Stimulated activated CD4-positive, alpha-beta T cell treated with anti-CD3 and anti-CD28 coated beads, TNF-alpha, amount 100 ng/mL, for 1 hour (primary cell): ENCODE results near the gene RARA.
"Not testable (repeated sequence)": the region's sequence is repeated elsewhere in the genome, so short reads cannot be mapped to it uniquely, and the experiment has no call there.

Experiments
- DNase-seq, 3 donors: peaks; one replicate each; pipeline ENCODE4 v3.0.0-alpha.2; 2020; ENCODE audit warnings: low read depth in 3 of 3, low spot score in 1 of 3

RARA gene

GRCh38 chr17:40373999-40374398 is 65.0 kb downstream of the RARA start:
- DNase-seq = no peak

GRCh38 chr17:40374821-40375498 is 66.0 kb downstream of the RARA start:
- no peak for DNase-seq

- DNase-seq = not testable (repeated sequence)
Observed at GRCh38 chr17:40375786-40376185, 66.8 kb downstream of the RARA start.

- not testable (repeated sequence) for DNase-seq
Observed at GRCh38 chr17:40376541-40376940, 67.6 kb downstream of the RARA start.

- DNase-seq = no peak
Observed at GRCh38 chr17:40377832-40378231, 68.9 kb downstream of the RARA start.

- no peak for DNase-seq
Observed at GRCh38 chr17:40378966-40379365, 70.0 kb downstream of the RARA start.

- DNase-seq = no peak
Observed at GRCh38 chr17:40382251-40382650, 73.3 kb downstream of the RARA start.

- not testable (repeated sequence) for DNase-seq
Observed at GRCh38 chr17:40386555-40386954, 77.6 kb downstream of the RARA start.

- no peak for DNase-seq
Observed at GRCh38 chr17:40399185-40399584, 90.2 kb downstream of the RARA start.

GRCh38 chr17:40402668-40403067 is 93.7 kb downstream of the RARA start:
- no peak for DNase-seq

- no peak for DNase-seq
Observed at GRCh38 chr17:40404003-40404402, 95.0 kb downstream of the RARA start.
